CD4-positive, alpha-beta T cell (primary cell): Measurements from ENCODE around the gene RC3H2. TPM values are rescaled to one million over a fixed set of nuclear protein-coding genes. Genes with fewer than 3 reads are reported as not detected.

Source experiments
- ATAC-seq: fragments of 200-7000 bp; cut with Tn5 transposase; one replicate; pipeline ENCODE4 v1.10.0; 2022; ENCODE audit warnings: mild to moderate bottlenecking; ENCODE audit not compliant: poor library complexity
- CTCF ChIA-PET: fragments of 350-600 bp; sonication (Branson Sonifier 250); formaldehyde crosslinking; loops from one replicate; lab custom pipeline; 2021; ENCODE audit warnings: antibody characterized with exemption, inconsistent platforms; lab: Charles Lee
- POLR2A ChIA-PET: fragments of 350-600 bp; sonication (Branson Sonifier 250); formaldehyde crosslinking; loops from one replicate; lab custom pipeline; 2021; ENCODE audit warnings: antibody characterized with exemption, inconsistent platforms; lab: Charles Lee
- DNase-seq, 14 experiments: peaks; one replicate each; pipeline ENCODE4 v3.0.0-alpha.2; 2013 to 2020; ENCODE audit warnings: mixed read lengths in 2 of 14
- H3K27ac ChIP-seq, 2 donors: one replicate each; pipeline versions ENCODE4 v1.5.1 to v1.7.0; 2013; ENCODE audit warnings: low read length in 2 of 2, low read depth in 1 of 2, mild to moderate bottlenecking in 1 of 2
- H3K27me3 ChIP-seq, 2 experiments: 1 replicate in 1 of 2; 2 replicates in 1 of 2; pipeline versions ENCODE4 v1.6.1 to v1.7.0; 2013; ENCODE audit warnings: low read length in 2 of 2, control low read depth in 1 of 2, mild to moderate bottlenecking in 1 of 2, moderate library complexity in 1 of 2; ENCODE audit not compliant: insufficient read depth in 2 of 2, control insufficient read depth in 1 of 2
- H3K36me3 ChIP-seq: one replicate; pipeline ENCODE4 v1.6.1; 2013; ENCODE audit warnings: low read length, control low read depth; ENCODE audit not compliant: insufficient read depth
- H3K4me1 ChIP-seq: one replicate; pipeline ENCODE4 v1.6.1; 2013; ENCODE audit warnings: low read length, control low read depth; ENCODE audit not compliant: insufficient read depth
- H3K4me3 ChIP-seq: one replicate; pipeline ENCODE4 v1.5.1; 2013; ENCODE audit warnings: mild to moderate bottlenecking, low read length, moderate library complexity
- H3K9me3 ChIP-seq, 2 experiments: 1 replicate in 1 of 2; 2 replicates in 1 of 2; pipeline versions ENCODE4 v1.6.1 to v1.7.0; 2013; ENCODE audit warnings: low read length in 2 of 2, mild to moderate bottlenecking in 2 of 2, control low read depth in 1 of 2, moderate library complexity in 1 of 2; ENCODE audit not compliant: control insufficient read depth in 1 of 2, insufficient read depth in 1 of 2
- H3K27ac Mint-ChIP-seq: one replicate; pipeline ENCODE4 v1.8.0; 2020; ENCODE audit warnings: mixed read lengths
- H3K27me3 Mint-ChIP-seq: one replicate; pipeline ENCODE4 v1.8.0; 2021; ENCODE audit warnings: mixed read lengths
- H3K36me3 Mint-ChIP-seq: one replicate; pipeline ENCODE4 v1.8.0; 2021; ENCODE audit warnings: low read depth, mixed read lengths
- H3K4me1 Mint-ChIP-seq: one replicate; pipeline ENCODE4 v1.8.0; 2021; ENCODE audit warnings: low read depth, mixed read lengths
- H3K4me3 Mint-ChIP-seq: one replicate; pipeline ENCODE4 v1.8.0; 2020; ENCODE audit warnings: mild to moderate bottlenecking, mixed read lengths
- H3K9me3 Mint-ChIP-seq: one replicate; pipeline ENCODE4 v1.8.0; 2020; ENCODE audit warnings: mixed read lengths
- CTCF ChIP-seq: fragments of 200-600 bp; IDR thresholded peaks from one replicate; pipeline ENCODE4 v1.8.0; 2022; ENCODE audit warnings: antibody characterized with exemption, mild to moderate bottlenecking
- intact Hi-C, 2 experiments: fragments of 100-400 bp; cut with DNase I in 1 of 2; cut with micrococcal nuclease in 1 of 2; formaldehyde crosslinking; loops; one replicate each; pipeline versions ENCODE4 v1.15.1 to v1.9.0; 2023 to 2025; cut with DNase I, micrococcal nuclease
- total RNA-seq, 174 experiments: library from RNA in 2 of 174; stranded (reverse) in 2 of 174; gene quantifications; one replicate each; pipeline ENCODE4 v1.2.3 and lab custom pipeline; 2021 to 2026

The RC3H2 gene
- total RNA-seq, 2 experiments from 2014 or later = 85.2 to 86.8 TPM

- H3K4me1 ChIP-seq = peaks cover 19% of the 10 kb centered on the region
- no peak for TF ChIP-seq CTCF
- Mint-ChIP-seq H3K9me3 (no peaks in the 10 kb centered on the region), H3K27ac (peak overlapping the region; percentile 88), H3K36me3 (peaks cover 30% of the 10 kb centered on the region), H3K27me3 (no peaks in the 10 kb centered on the region), H3K4me3 (peak overlapping the region; percentile 91), H3K4me1 (peaks cover 41% of the 10 kb centered on the region)
- peak overlapping the region; percentile 57 to 80 for H3K27ac ChIP-seq
- ChIA-PET POLR2A (interaction anchor here (0.6 to 4.2 kb wide), 12 partner anchors 10 to 677 kb away, joined by 3 to 62 read pairs (median 5); partner anchors contain the start of genes MRRF, RBM18, RC3H2 and ZBTB26), CTCF (interaction anchor here (1.0 to 2.1 kb wide), 3 partner anchors 10 to 49 kb away, joined by 3 to 9 read pairs (median 7); partner anchors contain the start of genes ZBTB26 and ZBTB6)
- peaks cover 13% of the 10 kb centered on the region for H3K36me3 ChIP-seq
- no peaks in the 10 kb centered on the region for H3K9me3 ChIP-seq
- H3K4me3 ChIP-seq = peak overlapping the region; percentile 89
- H3K27me3 ChIP-seq = no peaks in the 10 kb centered on the region
- no peak for ATAC-seq
- DNase-seq = peak in 1 of 14 experiments; percentile 11
- intact Hi-C loops = loop anchor here (2.0 to 5.0 kb wide), 3 partner anchors 29 to 114 kb away; partner anchors contain the start of genes PDCL (in 1 of the 2), RC3H2 (in 1 of the 2) and ZBTB6 (in 1 of the 2)
Measured at GRCh38 chr9:122941582-122942234, 36.5 kb upstream of the RC3H2 start.

GRCh38 chr9:122940749-122941581 is 35.8 kb upstream of the RC3H2 start, which contains the start of gene RABGAP1:
Gene RABGAP1 (plus strand): TSS chr9:122941020. CDS start chr9:122957060, 16,040 bp downstream.
- H3K4me1 Mint-ChIP-seq = peaks cover 42% of the 10 kb centered on the region
- no peak for TF ChIP-seq CTCF

GRCh38 chr9:122940454-122940748 is 35.2 kb upstream of the RC3H2 start:
- Histone ChIP-seq H3K4me1 (peaks cover 19% of the 10 kb centered on the region), H3K9me3 (no peaks in the 10 kb centered on the region), H3K27ac (peak overlapping the region; percentile 48 to 74), H3K4me3 (peak overlapping the region; percentile 37), H3K27me3 (no peaks in the 10 kb centered on the region), H3K36me3 (peaks cover 19% of the 10 kb centered on the region)
- H3K36me3 Mint-ChIP-seq = peaks cover 38% of the 10 kb centered on the region
- TF ChIP-seq CTCF = no peak
- no peak for DNase-seq
- intact Hi-C loops = loop anchor here (1.0 to 5.0 kb wide), 4 partner anchors 9 to 113 kb away; partner anchors contain the start of genes PDCL (in 1 of the 2), RC3H2 (in 1 of the 2), ZBTB26 (in 1 of the 2) and ZBTB6 (in 1 of the 2)
- peak overlapping the region; percentile 88 for H3K27ac Mint-ChIP-seq
- H3K4me1 Mint-ChIP-seq = peaks cover 40% of the 10 kb centered on the region
- H3K4me3 Mint-ChIP-seq = peak overlapping the region; percentile 91
- ATAC-seq = no peak
- ChIA-PET POLR2A (interaction anchor here (0.6 to 4.2 kb wide), 13 partner anchors 9 to 781 kb away, joined by 3 to 62 read pairs (median 5); partner anchors contain the start of genes MORN5, MRRF, NDUFA8 and PDCL), CTCF (interaction anchor here (1.0 to 2.1 kb wide), 4 partner anchors 9 to 51 kb away, joined by 3 to 9 read pairs (median 6); partner anchors contain the start of genes ZBTB26 and ZBTB6)
- H3K9me3 Mint-ChIP-seq = no peaks in the 10 kb centered on the region
- no peaks in the 10 kb centered on the region for H3K27me3 Mint-ChIP-seq

More at GRCh38 chr9:122940749-122941581, 35.8 kb upstream of the RC3H2 start, which contains the start of gene RABGAP1:
- intact Hi-C loops = loop anchor here (1.0 to 5.0 kb wide), 4 partner anchors 10 to 114 kb away; partner anchors contain the start of genes PDCL (in 1 of the 2), RC3H2 (in 1 of the 2), ZBTB26 (in 1 of the 2) and ZBTB6 (in 1 of the 2)
- Histone ChIP-seq H3K27ac (peak within 1 kb of the TSS; percentile 57 to 80), H3K36me3 (peaks cover 19% of the 10 kb centered on the region), H3K4me3 (peak within 1 kb of the TSS; percentile 89), H3K27me3 (no peaks in the 10 kb centered on the region), H3K9me3 (no peaks in the 10 kb centered on the region), H3K4me1 (peaks cover 19% of the 10 kb centered on the region)
- ChIA-PET CTCF (interaction anchor here (1.0 to 2.1 kb wide), 4 partner anchors 9 to 50 kb away, joined by 3 to 9 read pairs (median 6); partner anchors contain the start of genes ZBTB26 and ZBTB6), POLR2A (interaction anchor here (0.6 to 4.2 kb wide), 18 partner anchors 10 to 781 kb away, joined by 3 to 62 read pairs (median 4); partner anchors contain the start of genes MORN5, MRRF, NDUFA8 and PDCL)
- peak; percentile 98 for ATAC-seq
- Mint-ChIP-seq H3K9me3 (no peaks in the 10 kb centered on the region), H3K27me3 (no peaks in the 10 kb centered on the region), H3K4me3 (peak within 1 kb of the TSS; percentile 91), H3K27ac (peak within 1 kb of the TSS; percentile 88), H3K36me3 (peaks cover 38% of the 10 kb centered on the region)
- peak; percentile 95 to 99 (median 98) for DNase-seq
